Loucy (cell line): ENCODE measurements around the gene ALDH1A3.

Experiments
- CTCF ChIP-seq: fragments of 200-600 bp; sonication (generic); conservative IDR thresholded peaks from 2 replicates; pipeline ENCODE4 v1.5.1; 2014; ENCODE audit warnings: mild to moderate bottlenecking, antibody characterized with exemption, low read length
- EZH2phosphoT487 ChIP-seq: fragments of 200-600 bp; IDR thresholded peaks from 2 replicates; pipeline ENCODE4 v1.6.1; 2018; ENCODE audit warnings: antibody characterized with exemption, mild to moderate bottlenecking, moderate library complexity, borderline replicate concordance

- TF ChIP-seq CTCF (no peak), EZH2phosphoT487 (no peak)
These were observed 50.0 kb downstream of the ALDH1A3 start for GRCh38 chr15:100929641-100930042.
